Upper lobe of left lung (tissue), 4 donors: Measurements from ENCODE around the gene OR2G6.
"Not testable (repeated sequence)": the region's sequence is repeated elsewhere in the genome, so short reads cannot be mapped to it uniquely, and the experiment has no call there.

Experiments
- POLR2A ChIP-seq, 4 donors: fragments of 450-650 bp; IDR thresholded peaks; one replicate each; pipeline ENCODE4 v1.5.1; 2016 to 2017; ENCODE audit warnings: antibody characterized with exemption in 4 of 4, mild to moderate bottlenecking in 2 of 4
- TF ChIP-seq, protein P1 (sequence below), 6 experiments: fragments of 450-650 bp in 4 of 6; fragments of 200-600 bp in 2 of 6; sonication (generic) in 2 of 6; IDR thresholded peaks; one replicate each; pipeline ENCODE4 v1.5.1; 2016 to 2019; ENCODE audit warnings: antibody characterized with exemption in 6 of 6

DNA sequence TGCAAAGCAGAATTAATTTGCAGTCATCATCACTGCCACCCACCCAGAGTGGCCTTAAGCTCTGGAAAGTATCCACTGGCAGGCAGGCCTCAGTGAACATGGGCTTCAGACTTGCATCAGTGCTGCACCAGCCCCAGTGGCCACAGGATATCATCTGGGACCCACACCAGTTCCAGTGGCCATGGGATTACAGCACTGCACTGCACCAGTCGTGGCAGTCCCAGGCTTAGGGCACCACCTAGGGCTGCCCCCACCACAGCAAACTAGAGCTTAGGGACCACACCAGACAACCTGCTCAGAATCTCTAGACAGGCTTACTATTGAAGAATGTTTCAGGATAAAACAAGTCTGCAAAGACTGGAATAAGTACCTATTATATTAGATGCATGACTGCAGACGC, 39.5 kb downstream of the OR2G6 start:
- TF ChIP-seq, protein P1, sequence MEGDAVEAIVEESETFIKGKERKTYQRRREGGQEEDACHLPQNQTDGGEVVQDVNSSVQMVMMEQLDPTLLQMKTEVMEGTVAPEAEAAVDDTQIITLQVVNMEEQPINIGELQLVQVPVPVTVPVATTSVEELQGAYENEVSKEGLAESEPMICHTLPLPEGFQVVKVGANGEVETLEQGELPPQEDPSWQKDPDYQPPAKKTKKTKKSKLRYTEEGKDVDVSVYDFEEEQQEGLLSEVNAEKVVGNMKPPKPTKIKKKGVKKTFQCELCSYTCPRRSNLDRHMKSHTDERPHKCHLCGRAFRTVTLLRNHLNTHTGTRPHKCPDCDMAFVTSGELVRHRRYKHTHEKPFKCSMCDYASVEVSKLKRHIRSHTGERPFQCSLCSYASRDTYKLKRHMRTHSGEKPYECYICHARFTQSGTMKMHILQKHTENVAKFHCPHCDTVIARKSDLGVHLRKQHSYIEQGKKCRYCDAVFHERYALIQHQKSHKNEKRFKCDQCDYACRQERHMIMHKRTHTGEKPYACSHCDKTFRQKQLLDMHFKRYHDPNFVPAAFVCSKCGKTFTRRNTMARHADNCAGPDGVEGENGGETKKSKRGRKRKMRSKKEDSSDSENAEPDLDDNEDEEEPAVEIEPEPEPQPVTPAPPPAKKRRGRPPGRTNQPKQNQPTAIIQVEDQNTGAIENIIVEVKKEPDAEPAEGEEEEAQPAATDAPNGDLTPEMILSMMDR (IDR thresholded peaks at IDR 0.05) = not testable (repeated sequence)
- not testable (repeated sequence) for TF ChIP-seq POLR2A (IDR thresholded peaks at IDR 0.05)
